WTC11 (cell line): ENCODE data around the gene EEF1AKMT4. TPM values are rescaled to one million over a fixed set of nuclear protein-coding genes. Genes with fewer than 3 reads are reported as not detected.

Experiments
- ATAC-seq: fragments of 200-7000 bp; cut with Tn5 transposase; 2 replicates; pipeline ENCODE4 v1.10.0; 2021; ENCODE audit warnings: mild to moderate bottlenecking, moderate library complexity
- CTCF ChIA-PET: fragments of 300-600 bp; sonication (Branson Sonifier 250); formaldehyde crosslinking; loops from one replicate; lab custom pipeline; 2021; ENCODE audit warnings: antibody characterized with exemption; lab: Charles Lee
- POLR2A ChIA-PET: fragments of 350-600 bp; sonication (Branson Sonifier 250); formaldehyde crosslinking; loops from one replicate; lab custom pipeline; 2021; ENCODE audit warnings: antibody characterized with exemption; lab: Charles Lee
- DNase-seq: peaks from one replicate; pipeline ENCODE4 v3.0.0; 2021; ENCODE audit warnings: low spot score
- H3K27ac Mint-ChIP-seq: 2 replicates; pipeline ENCODE4 v1.8.0; 2021; ENCODE audit warnings: mixed read lengths
- H3K27me3 Mint-ChIP-seq: 2 replicates; pipeline ENCODE4 v1.8.0; 2021; ENCODE audit warnings: low read depth, mild to moderate bottlenecking, moderate library complexity, mixed read lengths
- H3K36me3 Mint-ChIP-seq: 2 replicates; pipeline ENCODE4 v1.8.0; 2021; ENCODE audit warnings: mixed read lengths
- H3K4me1 Mint-ChIP-seq: 2 replicates; pipeline ENCODE4 v1.8.0; 2022; ENCODE audit warnings: mixed read lengths
- H3K4me3 Mint-ChIP-seq: 2 replicates; pipeline ENCODE4 v1.8.0; 2021; ENCODE audit warnings: mild to moderate bottlenecking, moderate library complexity, mixed read lengths
- H3K9me3 Mint-ChIP-seq: 2 replicates; pipeline ENCODE4 v1.8.0; 2021; ENCODE audit warnings: mixed read lengths
- CBFB ChIP-seq: sonication (generic); formaldehyde crosslinking; IDR thresholded peaks from 2 replicates; pipeline ENCODE4 v1.8.1; 2022; ENCODE audit warnings: mild to moderate bottlenecking, low read depth, missing genetic modification reagents
- ETV6 ChIP-seq: sonication (generic); formaldehyde crosslinking; IDR thresholded peaks from 2 replicates; pipeline ENCODE4 v1.8.1; 2022; ENCODE audit warnings: mild to moderate bottlenecking, missing genetic modification reagents
- FOXK1 ChIP-seq: sonication (generic); formaldehyde crosslinking; IDR thresholded peaks from 2 replicates; pipeline ENCODE4 v1.8.0; 2022; ENCODE audit warnings: mild to moderate bottlenecking, moderate library complexity, missing genetic modification reagents
- FOXP1 ChIP-seq: sonication (generic); formaldehyde crosslinking; IDR thresholded peaks from 2 replicates; pipeline ENCODE4 v1.8.0; 2022; ENCODE audit warnings: missing genetic modification reagents, mild to moderate bottlenecking, moderate library complexity, borderline replicate concordance
- GABPB1 ChIP-seq: sonication (generic); formaldehyde crosslinking; IDR thresholded peaks from 2 replicates; pipeline ENCODE4 v1.8.1; 2023; ENCODE audit warnings: mild to moderate bottlenecking, missing genetic modification reagents
- HMGA2 ChIP-seq: fragments of 250-450 bp; sonication (Bioruptor Pico); IDR thresholded peaks from 2 replicates; pipeline ENCODE4 v1.4.0; 2021; ENCODE audit warnings: mild to moderate bottlenecking, moderate library complexity
- NFATC4 ChIP-seq: fragments of 250-450 bp; sonication (Bioruptor Pico); IDR thresholded peaks from 2 replicates; pipeline ENCODE4 v1.9.0; 2021; ENCODE audit warnings: mild to moderate bottlenecking
- NFE2L1 ChIP-seq: sonication (generic); formaldehyde crosslinking; IDR thresholded peaks from 2 replicates; pipeline ENCODE4 v1.8.1; 2023; ENCODE audit warnings: missing genetic modification reagents
- NR3C1 ChIP-seq: sonication (generic); formaldehyde crosslinking; conservative IDR thresholded peaks from 2 replicates; pipeline ENCODE4 v1.8.1; 2023; ENCODE audit warnings: low read depth, mild to moderate bottlenecking, missing genetic modification reagents
- RORB ChIP-seq: fragments of 250-450 bp; sonication (Bioruptor Pico); IDR thresholded peaks from 2 replicates; pipeline ENCODE4 v1.9.0; 2021; ENCODE audit warnings: mild to moderate bottlenecking
- SMAD4 ChIP-seq: sonication (generic); formaldehyde crosslinking; IDR thresholded peaks from 2 replicates; pipeline ENCODE4 v1.8.0; 2022; ENCODE audit warnings: mild to moderate bottlenecking, missing genetic modification reagents
- SOX15 ChIP-seq: fragments of 250-450 bp; sonication (Bioruptor Pico); IDR thresholded peaks from 2 replicates; pipeline ENCODE4 v1.9.0; 2021; ENCODE audit warnings: mild to moderate bottlenecking
- SP1 ChIP-seq: sonication (generic); formaldehyde crosslinking; conservative IDR thresholded peaks from 2 replicates; pipeline ENCODE4 v1.8.1; 2022; ENCODE audit warnings: missing genetic modification reagents
- TCF7 ChIP-seq: sonication (generic); formaldehyde crosslinking; IDR thresholded peaks from 2 replicates; pipeline ENCODE4 v1.8.0; 2022; ENCODE audit warnings: mild to moderate bottlenecking, low read depth, missing genetic modification reagents, moderate library complexity
- TEAD4 ChIP-seq: sonication (generic); formaldehyde crosslinking; IDR thresholded peaks from 2 replicates; pipeline ENCODE4 v1.8.0; 2022; ENCODE audit warnings: mild to moderate bottlenecking, missing genetic modification reagents
- ZNF121 ChIP-seq: sonication (generic); formaldehyde crosslinking; IDR thresholded peaks from 2 replicates; pipeline ENCODE4 v1.8.0; 2023; ENCODE audit warnings: missing genetic modification reagents
- ZNF232 ChIP-seq: sonication (generic); formaldehyde crosslinking; IDR thresholded peaks from 2 replicates; pipeline ENCODE4 v1.8.0; 2022; ENCODE audit warnings: mild to moderate bottlenecking, missing genetic modification reagents
- ZNF263 ChIP-seq: sonication (generic); formaldehyde crosslinking; IDR thresholded peaks from 2 replicates; pipeline ENCODE4 v1.8.1; 2022; ENCODE audit warnings: low read depth, mild to moderate bottlenecking, moderate library complexity, missing genetic modification reagents
- ZNF423 ChIP-seq: fragments of 250-450 bp; sonication (Bioruptor Pico); IDR thresholded peaks from 2 replicates; pipeline ENCODE4 v2.1.2; 2022; ENCODE audit warnings: mild to moderate bottlenecking, moderate library complexity
- total RNA-seq: library from RNA; stranded (reverse); gene quantifications from 3 replicates; pipeline ENCODE4 v1.2.3, GENCODE V29; 2021
- TF ChIP-seq, protein P1 (sequence below): sonication (generic); formaldehyde crosslinking; IDR thresholded peaks from 2 replicates; pipeline ENCODE4 v1.8.1; 2022; ENCODE audit warnings: low read depth, mild to moderate bottlenecking, moderate library complexity, missing genetic modification reagents, borderline replicate concordance
- TF ChIP-seq, protein P2 (sequence below): fragments of 200-600 bp; IDR thresholded peaks from 2 replicates; pipeline ENCODE4 v1.8.0; 2022; ENCODE audit warnings: antibody characterized with exemption
- TF ChIP-seq, protein P3 (sequence below): sonication (generic); formaldehyde crosslinking; IDR thresholded peaks from 2 replicates; pipeline ENCODE4 v1.8.1; 2022; ENCODE audit warnings: low read depth, missing genetic modification reagents, borderline replicate concordance
- TF ChIP-seq, protein P4 (sequence below): sonication (generic); formaldehyde crosslinking; IDR thresholded peaks from 2 replicates; pipeline ENCODE4 v1.8.1; 2023; ENCODE audit warnings: mild to moderate bottlenecking, missing genetic modification reagents, borderline replicate concordance
- TF ChIP-seq, protein P5 (sequence below): sonication (generic); formaldehyde crosslinking; IDR thresholded peaks from 2 replicates; pipeline ENCODE4 v1.8.1; 2023; ENCODE audit warnings: mild to moderate bottlenecking, missing genetic modification reagents

EEF1AKMT4 gene
- total RNA-seq, 1 experiment from 2014 or later, result 11.3 TPM

DNA sequence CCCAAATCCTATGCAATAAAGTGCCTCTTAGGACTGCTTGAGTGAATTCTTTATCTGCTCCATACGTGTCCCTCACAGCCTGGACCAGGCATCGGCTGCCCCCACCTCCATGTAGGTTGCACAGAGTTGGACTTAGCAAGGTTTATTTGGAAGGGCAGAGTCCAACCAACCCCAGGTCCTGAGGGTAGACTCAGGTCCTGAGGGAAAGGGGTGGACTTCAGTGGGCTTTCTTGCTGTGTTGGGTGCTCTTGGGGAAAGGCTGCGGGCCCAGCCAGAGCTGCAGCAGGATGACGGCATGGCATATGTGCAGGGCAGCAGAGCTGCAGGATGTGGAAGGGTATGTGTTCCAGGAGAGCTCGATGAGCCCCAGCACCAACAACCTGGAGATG, 7.2 kb upstream of the EEF1AKMT4 start:
- Mint-ChIP-seq H3K4me1 (peaks cover 3% of the 10 kb centered on the region; the same call in 1 of the 2 replicates), H3K36me3 (peaks cover 21% of the 10 kb centered on the region), H3K9me3 (no peaks in the 10 kb centered on the region), H3K27ac (no peak overlapping the region), H3K27me3 (peaks cover 3% of the 10 kb centered on the region), H3K4me3 (peak overlapping the region; percentile 25; the same call in 1 of the 2 replicates)
- TF ChIP-seq RORB (CRISPR knock-in tag) (no peak), HMGA2 (no peak), ETV6 (CRISPR knock-in tag) (no peak)
- DNase-seq (no peak), ATAC-seq (no peak)
- POLR2A ChIA-PET, result interaction anchor here (1.3 to 2.0 kb wide), 3 partner anchors 15 to 67 kb away, joined by 3 to 6 read pairs (median 6); partner anchors contain the start of gene CAMK2N2
- CTCF ChIA-PET, result interaction anchor here (0.5 to 7.5 kb wide), 5 partner anchors 8 to 847 kb away, joined by 5 to 88 read pairs (median 7); partner anchors contain the start of genes EEF1AKMT4 and VWA5B2

DNA sequence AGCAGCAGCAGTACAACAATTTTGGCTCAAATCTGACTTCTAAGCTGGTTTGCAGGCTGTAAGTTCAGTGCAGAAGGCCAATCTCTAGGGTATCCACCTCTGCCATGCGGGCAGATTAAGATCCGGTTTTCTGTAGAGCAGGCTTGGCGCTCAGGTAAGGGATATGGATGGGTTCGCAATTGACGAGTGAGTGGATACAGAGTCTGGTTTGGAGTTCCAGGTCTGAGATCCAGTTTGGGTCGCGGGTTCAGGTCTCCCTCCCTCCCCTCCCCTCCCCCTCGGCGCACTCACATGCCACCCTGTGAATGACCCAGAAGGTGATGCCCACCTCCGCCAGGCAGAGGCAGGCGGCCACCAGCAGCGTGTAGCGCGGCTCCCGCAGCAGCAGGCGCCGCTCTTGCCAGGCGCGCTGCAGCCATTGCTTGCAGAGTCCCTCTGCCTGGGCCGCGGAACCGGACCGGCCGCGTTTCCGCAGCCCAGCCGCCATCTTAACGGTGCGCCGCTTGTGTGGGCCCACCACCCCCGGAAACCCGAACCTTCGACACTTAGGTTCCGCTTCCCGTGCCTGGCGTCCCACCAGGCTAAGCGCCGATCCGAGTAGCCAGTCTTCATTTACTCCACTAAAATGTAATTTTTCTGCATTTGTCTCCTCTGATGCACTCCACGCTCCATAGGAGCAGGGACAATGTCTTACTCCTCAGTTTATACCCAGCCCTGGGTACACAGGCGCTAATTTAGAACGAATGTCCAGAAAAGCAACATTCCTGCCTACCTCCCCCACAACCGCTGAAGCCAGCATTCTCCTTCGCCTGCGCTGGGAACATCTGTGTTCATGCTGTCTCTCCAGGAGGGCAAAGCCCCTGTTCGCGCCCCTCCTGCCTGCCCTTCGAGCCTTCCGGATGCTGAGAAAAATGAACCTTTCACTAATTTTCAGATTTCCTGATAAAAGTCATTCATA, 739 bp upstream of the EEF1AKMT4 start, which contains the start of gene ALG3:
ALG3 (minus strand) TSS at position 509 of the 958 bp plus-strand sequence; CDS start at position 487, 22 bp downstream.
- Mint-ChIP-seq H3K27me3 (no peaks in the 10 kb centered on the region), H3K9me3 (no peaks in the 10 kb centered on the region), H3K4me3 (peak within 1 kb of the TSS; percentile 98), H3K4me1 (0 out of 2 replicates have a peak, but pooled peaks cover 5% of the 10 kb centered on the region), H3K36me3 (peaks cover 12% of the 10 kb centered on the region), H3K27ac (peak within 1 kb of the TSS; percentile 100)
- ATAC-seq (peak; percentile 22), DNase-seq (peak; percentile 88)
- ChIA-PET CTCF (interaction anchor here (0.6 to 1.4 kb wide), 8 partner anchors 12 to 96 kb away, joined by 3 to 22 read pairs (median 6); partner anchors contain the start of genes ABCF3 and VWA5B2), POLR2A (no interaction called here)
- TF ChIP-seq, protein P1, sequence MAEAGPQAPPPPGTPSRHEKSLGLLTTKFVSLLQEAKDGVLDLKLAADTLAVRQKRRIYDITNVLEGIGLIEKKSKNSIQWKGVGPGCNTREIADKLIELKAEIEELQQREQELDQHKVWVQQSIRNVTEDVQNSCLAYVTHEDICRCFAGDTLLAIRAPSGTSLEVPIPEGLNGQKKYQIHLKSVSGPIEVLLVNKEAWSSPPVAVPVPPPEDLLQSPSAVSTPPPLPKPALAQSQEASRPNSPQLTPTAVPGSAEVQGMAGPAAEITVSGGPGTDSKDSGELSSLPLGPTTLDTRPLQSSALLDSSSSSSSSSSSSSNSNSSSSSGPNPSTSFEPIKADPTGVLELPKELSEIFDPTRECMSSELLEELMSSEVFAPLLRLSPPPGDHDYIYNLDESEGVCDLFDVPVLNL (CRISPR knock-in tag), result no peak
- TF ChIP-seq ZNF263 (no peak), ZNF232 (peak; percentile 90), GABPB1 (CRISPR knock-in tag) (peak; percentile 17; the same call in 1 of the 2 replicates), FOXP1 (CRISPR knock-in tag) (peak; percentile 93), NFATC4 (peak; percentile 16; the same call in 1 of the 2 replicates), CBFB (0 out of 2 replicates have a peak, but pooled peaks have one; percentile 5), SP1 (peak; percentile 65), NR3C1 (CRISPR knock-in tag) (no peak), HMGA2 (no peak), ZNF423 (CRISPR knock-in tag) (no peak), TEAD4 (CRISPR knock-in tag) (no peak), SOX15 (no peak), TCF7 (no peak), FOXK1 (CRISPR knock-in tag) (peak; percentile 96), SMAD4 (CRISPR knock-in tag) (0 out of 2 replicates have a peak, but pooled peaks have one; percentile 45), ZNF121 (CRISPR knock-in tag) (no peak), NFE2L1 (CRISPR knock-in tag) (peak; percentile 66; the same call in 1 of the 2 replicates)
- TF ChIP-seq, protein P2, sequence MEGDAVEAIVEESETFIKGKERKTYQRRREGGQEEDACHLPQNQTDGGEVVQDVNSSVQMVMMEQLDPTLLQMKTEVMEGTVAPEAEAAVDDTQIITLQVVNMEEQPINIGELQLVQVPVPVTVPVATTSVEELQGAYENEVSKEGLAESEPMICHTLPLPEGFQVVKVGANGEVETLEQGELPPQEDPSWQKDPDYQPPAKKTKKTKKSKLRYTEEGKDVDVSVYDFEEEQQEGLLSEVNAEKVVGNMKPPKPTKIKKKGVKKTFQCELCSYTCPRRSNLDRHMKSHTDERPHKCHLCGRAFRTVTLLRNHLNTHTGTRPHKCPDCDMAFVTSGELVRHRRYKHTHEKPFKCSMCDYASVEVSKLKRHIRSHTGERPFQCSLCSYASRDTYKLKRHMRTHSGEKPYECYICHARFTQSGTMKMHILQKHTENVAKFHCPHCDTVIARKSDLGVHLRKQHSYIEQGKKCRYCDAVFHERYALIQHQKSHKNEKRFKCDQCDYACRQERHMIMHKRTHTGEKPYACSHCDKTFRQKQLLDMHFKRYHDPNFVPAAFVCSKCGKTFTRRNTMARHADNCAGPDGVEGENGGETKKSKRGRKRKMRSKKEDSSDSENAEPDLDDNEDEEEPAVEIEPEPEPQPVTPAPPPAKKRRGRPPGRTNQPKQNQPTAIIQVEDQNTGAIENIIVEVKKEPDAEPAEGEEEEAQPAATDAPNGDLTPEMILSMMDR, result no peak
- TF ChIP-seq, protein P3, sequence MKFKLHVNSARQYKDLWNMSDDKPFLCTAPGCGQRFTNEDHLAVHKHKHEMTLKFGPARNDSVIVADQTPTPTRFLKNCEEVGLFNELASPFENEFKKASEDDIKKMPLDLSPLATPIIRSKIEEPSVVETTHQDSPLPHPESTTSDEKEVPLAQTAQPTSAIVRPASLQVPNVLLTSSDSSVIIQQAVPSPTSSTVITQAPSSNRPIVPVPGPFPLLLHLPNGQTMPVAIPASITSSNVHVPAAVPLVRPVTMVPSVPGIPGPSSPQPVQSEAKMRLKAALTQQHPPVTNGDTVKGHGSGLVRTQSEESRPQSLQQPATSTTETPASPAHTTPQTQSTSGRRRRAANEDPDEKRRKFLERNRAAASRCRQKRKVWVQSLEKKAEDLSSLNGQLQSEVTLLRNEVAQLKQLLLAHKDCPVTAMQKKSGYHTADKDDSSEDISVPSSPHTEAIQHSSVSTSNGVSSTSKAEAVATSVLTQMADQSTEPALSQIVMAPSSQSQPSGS (CRISPR knock-in tag), result 0 out of 2 replicates have a peak, but pooled peaks have one; percentile 32
- TF ChIP-seq, protein P4, sequence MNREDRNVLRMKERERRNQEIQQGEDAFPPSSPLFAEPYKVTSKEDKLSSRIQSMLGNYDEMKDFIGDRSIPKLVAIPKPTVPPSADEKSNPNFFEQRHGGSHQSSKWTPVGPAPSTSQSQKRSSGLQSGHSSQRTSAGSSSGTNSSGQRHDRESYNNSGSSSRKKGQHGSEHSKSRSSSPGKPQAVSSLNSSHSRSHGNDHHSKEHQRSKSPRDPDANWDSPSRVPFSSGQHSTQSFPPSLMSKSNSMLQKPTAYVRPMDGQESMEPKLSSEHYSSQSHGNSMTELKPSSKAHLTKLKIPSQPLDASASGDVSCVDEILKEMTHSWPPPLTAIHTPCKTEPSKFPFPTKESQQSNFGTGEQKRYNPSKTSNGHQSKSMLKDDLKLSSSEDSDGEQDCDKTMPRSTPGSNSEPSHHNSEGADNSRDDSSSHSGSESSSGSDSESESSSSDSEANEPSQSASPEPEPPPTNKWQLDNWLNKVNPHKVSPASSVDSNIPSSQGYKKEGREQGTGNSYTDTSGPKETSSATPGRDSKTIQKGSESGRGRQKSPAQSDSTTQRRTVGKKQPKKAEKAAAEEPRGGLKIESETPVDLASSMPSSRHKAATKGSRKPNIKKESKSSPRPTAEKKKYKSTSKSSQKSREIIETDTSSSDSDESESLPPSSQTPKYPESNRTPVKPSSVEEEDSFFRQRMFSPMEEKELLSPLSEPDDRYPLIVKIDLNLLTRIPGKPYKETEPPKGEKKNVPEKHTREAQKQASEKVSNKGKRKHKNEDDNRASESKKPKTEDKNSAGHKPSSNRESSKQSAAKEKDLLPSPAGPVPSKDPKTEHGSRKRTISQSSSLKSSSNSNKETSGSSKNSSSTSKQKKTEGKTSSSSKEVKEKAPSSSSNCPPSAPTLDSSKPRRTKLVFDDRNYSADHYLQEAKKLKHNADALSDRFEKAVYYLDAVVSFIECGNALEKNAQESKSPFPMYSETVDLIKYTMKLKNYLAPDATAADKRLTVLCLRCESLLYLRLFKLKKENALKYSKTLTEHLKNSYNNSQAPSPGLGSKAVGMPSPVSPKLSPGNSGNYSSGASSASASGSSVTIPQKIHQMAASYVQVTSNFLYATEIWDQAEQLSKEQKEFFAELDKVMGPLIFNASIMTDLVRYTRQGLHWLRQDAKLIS, result no peak
- TF ChIP-seq, protein P5, sequence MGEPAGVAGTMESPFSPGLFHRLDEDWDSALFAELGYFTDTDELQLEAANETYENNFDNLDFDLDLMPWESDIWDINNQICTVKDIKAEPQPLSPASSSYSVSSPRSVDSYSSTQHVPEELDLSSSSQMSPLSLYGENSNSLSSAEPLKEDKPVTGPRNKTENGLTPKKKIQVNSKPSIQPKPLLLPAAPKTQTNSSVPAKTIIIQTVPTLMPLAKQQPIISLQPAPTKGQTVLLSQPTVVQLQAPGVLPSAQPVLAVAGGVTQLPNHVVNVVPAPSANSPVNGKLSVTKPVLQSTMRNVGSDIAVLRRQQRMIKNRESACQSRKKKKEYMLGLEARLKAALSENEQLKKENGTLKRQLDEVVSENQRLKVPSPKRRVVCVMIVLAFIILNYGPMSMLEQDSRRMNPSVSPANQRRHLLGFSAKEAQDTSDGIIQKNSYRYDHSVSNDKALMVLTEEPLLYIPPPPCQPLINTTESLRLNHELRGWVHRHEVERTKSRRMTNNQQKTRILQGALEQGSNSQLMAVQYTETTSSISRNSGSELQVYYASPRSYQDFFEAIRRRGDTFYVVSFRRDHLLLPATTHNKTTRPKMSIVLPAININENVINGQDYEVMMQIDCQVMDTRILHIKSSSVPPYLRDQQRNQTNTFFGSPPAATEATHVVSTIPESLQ, result no peak
